Amniotic stem cell (primary cell): ENCODE measurements around the gene COL18A1.

ENCODE experiments used
- DNase-seq: peaks from one replicate; lab custom pipeline; 2025; lab: John Stamatoyannopoulos, UW

Gene COL18A1

DNA sequence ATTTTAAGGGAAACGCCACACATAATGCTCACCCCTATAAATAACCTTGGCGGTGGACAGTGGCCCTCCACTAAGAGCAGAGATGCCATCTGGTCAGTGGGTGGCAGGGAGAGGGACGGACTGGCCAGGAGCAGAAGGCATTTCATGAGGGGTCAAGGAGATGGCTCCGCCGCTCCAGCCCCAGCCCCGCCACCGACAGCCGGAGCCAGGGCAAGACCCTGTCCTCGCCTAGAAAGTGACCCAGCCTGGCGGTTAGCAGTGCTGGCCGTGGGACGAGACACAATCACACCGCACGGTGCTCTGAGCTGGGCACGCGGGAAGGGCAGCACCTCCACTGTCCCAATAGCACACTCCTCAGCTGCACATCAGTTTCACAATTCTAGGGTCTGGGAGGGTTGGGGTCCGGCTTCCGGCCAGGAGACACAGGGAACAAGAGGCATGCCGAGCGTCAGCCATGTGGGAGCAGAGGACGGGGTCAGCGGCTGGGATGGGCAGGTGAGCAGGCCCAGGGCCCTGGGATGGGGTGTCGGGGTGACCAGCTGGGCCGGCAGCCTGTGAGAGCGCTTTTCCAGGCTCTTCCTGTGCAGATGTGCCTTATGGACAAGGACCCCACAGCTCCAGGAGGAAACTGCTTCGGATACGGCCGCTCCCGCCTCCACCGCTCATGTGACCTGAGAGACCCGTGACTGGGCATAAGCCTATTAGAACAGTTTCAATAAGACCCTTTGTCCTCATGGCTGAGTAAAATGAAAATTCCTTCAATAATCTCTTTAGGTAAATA is 131.5 kb downstream of the COL18A1 start:
- DNase-seq: no peak

DNA sequence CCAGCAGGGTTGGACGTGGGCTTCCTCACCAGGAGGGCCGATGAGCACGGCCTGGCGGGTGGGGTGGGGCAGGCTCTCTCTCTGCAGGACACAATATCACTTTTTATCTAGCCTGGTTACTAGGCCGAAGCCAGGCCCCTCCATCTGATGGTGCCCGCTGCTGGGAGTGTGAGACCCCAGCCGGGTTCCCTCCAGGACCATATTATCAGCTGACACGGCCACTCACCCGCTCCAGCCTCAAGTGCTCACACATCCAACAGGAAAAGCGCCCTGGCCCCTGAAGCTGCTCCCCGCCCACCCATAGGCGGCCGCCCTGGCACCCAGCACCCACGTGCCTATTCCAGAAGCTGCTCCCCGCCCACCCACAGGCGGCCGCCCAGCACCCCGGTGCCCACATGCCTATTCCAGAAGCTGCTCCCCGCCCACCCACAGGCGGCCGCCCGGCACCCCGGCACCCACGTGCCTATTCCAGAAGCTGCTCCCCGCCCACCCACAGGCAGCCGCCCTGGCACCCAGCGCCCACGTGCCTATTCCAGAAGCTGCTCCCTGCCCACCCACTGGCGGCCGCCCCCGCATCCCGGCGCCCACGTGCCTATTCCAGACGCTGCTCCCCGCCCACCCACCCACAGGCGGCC is 132.3 kb downstream of the COL18A1 start:
- DNase-seq: no peak

DNA sequence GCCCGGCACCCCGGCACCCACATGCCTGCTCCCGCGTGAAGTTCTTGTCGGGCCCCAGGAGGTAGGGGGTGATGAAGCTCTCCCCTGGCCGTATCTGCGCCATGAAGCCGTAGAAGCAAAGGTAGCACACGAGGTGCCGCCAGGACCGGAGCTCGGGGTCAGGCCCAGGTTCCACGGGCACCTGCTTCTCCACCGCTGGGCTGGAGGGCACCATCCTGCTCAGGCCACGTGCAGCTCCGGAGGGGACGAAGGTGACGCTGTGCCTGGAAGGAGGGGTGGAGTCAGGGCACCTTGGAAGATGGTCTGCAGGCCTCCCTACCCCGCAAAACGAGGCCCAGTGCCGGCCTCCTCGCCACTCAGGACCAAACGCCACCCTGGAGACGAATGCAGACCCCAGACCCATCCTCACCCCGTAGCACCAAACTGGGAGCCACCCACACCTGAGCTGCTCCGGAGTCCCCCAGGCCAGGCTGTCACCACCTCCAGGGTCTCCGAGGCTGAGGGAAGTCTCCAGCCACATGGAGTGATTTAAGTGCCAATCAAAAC is 132.9 kb downstream of the COL18A1 start:
- no peak for DNase-seq

DNA sequence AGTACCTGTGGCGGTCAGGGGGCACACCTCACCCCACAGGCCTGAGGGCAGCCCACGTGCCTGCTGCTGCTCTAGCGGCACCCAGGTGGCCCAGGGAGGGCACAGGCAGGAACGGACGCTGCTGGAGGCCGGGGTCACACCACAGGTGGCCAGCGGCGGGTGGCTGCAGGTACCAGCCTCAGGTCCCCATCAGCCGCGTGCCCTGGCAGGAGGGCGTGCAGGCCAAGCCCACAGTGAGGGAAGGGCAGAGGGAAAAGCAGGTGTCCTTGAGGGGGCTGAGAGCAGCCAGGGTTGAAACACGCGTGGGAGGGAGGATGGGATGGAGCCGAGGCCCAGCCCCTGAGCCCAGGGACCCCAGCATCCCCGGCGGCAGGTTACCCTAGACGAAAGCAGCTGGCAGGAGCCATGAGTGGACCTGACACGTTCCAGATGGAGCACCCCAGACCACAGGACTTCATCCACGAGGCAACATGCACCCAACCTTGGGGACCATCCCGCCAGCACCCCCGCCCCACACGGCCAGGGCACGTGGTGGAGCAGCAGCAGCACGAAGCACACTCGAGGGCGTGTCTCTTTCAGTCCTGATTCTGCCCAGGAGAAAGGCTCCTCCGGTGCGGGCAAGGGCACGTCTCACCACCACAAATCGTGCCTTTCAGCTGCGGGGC is 133.5 kb downstream of the COL18A1 start:
- DNase-seq: no peak

DNA sequence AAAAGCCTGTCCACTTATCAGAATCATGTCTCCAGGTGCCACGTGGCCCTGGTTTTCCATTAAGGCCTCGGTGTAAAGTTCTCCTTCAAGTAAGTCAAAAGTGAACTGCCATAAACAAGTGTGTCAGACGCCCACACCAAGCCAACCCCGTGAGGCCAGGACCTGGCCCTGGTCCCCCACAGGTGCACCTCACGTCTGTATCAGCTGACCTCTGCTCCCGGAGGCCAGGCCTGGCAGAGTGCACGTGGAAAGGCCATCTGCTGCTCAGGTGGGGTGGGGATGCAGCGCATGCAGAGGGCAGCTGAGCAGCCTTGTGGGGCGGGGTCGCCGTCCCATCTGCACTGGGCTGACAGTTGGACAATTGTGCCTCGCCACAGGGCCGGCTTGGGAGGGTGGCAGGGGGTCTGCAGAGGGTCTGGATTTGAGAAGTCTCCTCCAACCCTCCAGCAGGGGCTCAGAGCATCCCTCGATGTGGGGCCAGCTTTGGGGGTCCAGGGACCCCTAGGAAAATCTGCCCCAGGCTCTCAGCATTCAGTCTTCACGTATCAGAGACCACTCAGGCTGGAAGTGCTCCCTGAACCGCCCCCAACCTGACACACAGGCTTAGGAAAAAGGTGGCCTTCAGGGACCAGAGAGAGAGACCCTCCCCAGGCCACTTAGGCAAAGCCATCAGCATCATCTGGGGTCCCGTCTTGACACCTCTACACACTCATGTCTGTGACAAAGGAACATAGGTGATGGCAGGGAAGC is 134.3 kb downstream of the COL18A1 start:
- no peak for DNase-seq

DNA sequence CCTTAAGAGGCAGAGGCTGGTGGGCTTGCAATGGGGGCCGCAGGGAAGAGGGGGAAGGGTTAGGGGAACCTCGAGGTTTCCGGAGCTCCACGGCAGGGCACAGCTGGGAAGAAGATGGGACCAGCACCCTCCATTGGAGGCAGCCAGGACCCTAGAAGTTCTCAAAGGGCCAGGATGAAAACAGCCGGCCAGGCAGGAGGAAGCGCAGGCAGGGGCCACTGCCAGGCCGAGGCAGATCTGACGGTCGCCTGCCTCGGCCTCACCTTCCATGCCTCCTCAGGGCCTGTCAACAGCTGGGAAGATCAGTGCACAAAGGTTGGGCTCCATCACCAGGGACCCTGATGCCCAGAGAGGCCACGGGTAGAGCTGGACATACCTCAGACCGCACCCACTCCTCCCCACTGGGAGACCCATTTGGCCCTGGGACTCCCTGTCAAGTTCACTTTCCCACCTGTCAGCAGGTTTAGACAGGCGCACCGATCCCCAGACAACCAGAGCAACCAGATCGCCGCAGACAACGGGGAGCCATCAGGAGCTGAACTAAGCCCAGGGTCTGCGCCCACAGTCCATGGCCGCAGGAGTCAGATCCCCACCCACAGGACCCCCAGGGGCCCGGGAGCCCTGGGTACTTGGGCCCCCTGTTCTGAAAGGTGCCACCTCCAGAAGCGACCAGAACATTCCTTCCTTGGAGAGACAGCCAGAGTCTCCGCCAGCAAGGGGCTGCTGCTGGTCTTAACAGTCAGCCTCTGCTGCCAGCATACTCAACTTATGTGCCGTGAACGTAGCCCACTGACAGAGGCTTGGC is 135.0 kb downstream of the COL18A1 start:
- no peak for DNase-seq

DNA sequence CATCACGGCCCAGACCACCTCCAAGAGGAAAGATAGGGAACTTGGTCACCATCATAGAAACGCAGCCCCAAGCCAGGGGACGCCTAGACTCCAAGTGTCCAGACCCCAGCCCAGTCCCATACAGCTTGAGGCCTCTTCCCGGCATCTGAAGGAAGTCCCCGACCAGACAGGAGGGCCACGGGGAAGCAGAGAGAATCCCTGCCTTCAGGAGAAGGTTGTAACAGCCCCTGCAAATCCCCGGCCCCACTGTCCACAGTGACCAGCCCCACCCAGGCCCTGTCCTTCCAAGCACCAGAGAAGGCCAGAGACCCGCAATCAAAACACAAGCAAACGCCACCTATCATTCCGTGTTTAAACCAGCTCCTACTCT is 135.6 kb downstream of the COL18A1 start:
- no peak for DNase-seq

DNA sequence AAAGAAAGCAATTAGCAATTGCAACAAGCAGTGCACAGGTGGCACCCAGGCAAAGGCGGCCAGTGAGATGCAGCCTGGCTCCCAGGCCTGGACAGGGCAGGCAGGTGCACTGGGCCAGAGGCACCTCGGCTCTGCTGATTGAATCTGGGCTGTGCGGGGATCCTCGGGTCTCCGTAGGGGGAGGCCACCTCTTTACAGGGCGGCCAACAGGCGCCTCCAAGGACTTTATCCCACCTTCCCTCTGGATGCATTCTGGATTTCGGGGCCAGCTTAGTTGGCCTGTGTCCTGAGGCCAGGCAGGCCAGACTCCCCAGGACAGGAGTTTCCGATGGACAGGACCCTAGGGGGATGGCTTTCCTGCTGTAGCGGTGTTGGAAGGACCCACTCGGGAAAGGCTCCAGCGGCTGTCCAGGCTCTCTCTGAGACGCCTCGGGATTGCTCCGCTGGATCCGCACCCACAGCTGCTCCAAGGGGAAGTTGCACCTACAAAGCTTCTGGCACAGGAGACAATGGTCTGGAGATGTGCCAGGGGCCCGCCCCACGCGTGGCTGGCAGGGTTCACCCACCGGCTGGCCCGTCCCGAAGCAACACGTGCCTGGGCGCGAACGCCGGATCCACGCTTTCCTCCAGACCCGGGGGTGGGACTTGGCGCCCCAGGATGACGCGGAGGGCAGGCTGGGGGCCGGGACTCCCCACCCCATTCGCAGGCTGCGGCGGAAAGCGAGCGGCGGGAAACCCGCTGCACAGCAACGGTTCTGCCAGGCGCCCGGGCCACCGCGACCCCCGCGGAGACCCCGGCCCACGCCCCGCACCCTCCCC is 136.5 kb downstream of the COL18A1 start:
- no peak for DNase-seq

DNA sequence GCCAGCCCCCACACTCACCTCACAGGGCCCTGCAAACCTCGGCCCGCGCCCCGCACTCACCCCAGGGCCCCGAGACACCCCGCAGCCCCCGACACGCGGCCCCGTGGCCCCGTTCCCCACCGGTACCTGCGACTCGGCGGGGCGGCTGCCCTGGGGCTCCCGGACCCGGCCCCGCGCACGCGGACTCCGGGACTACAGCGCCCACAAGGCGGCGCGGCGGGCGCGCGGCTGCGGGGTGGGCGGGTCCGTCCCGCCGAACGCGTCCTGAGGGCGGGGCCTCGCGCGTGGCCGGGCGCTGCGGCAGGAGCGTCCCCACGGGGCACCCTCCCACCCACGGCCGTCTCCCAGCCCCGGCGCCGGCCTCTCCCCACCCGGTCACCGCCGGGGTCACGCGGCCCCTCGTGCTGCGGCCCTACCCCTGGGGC is 137.3 kb downstream of the COL18A1 start, which contains the start of gene SLC19A1:
Gene SLC19A1 (minus strand): TSS at position 199 of the 425 bp plus-strand sequence. CDS start 4,481 bp downstream, outside the sequence.
- DNase-seq: no peak

DNA sequence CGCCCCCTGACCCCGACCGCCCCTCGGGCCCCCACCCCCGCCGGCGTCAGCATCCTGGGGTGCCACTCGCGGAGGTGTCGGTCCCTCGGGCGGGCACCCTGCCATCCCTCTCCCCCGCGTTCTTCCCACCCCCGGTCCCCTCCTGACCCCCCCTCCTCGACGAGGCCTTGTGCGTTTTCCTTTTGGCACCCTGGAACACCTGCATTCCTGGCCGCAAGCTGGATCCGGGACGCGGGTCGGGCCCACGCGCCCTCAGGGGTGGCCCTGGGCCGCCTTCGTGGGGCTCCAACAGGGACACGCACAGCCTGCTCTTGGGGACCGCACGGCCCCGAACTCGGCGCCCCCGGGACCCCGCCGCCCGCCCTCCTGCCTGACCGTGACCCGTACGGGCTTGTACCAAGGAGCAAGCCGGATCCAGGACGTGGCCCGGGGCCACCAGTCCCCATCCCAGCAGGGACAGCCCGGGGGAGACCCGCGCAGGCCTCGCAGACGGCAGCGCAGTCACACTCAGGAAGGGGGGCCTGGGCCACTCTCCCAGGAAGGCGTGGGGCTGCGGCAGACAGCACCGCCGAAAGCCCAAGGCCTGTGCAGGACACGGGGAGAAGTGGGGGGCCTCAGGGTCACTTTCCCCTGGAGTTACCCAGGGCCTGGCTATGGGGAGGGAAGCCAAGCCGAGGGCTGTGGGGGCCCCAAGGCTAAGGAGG is 137.9 kb downstream of the COL18A1 start:
- DNase-seq: no peak

DNA sequence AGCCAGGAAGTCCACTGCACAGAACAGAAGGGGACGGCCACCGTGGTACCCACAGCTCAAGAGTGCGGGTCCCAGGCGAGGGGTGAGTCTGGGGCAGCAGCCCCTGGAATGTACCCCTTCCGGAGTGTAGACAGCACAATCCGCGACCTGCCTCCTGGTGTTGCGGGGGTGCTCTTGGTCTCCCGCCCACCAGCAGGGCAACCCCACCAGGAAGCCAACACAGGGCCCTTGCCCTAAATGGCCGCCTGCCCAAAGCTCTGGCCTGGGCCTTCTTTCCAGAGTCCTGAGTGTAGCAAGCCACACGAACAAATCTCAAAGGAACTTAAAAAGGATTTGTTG is 138.4 kb downstream of the COL18A1 start:
- no peak for DNase-seq

DNA sequence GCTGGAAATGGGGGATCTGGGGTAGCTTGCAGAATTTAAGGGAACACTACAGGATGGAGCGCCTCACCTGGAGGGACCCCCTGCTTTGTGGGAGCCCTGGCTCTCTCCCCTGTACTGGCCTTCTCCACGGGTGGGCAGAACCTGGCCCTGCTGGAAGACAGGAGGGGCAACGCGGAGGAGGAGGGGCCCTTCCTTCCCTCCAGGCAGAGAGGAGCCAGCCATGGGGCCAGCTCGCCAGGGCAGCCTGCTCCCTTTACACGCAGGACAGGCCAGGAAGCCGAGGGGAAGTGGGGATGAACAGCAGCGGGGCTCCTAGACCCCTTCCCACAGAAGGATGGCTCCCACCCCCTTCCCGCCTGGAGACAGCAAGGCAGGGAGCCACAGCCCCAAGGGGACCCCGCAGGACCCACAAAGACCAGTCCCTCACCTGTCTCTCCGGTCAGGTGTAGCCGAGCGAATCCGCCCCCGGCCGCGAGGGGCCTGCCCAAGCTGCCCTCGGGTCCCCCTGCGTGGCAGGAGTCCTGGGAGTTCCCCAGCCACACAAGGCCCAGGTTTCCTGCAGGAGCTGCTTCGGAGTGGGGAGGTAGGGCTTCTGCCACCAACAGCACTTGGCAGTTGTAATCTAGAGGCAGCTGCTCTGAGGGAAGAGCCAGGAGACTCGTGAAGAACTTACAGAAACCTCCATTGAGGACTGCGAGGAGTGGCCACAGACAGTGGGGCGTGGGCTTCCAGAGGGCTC is 138.9 kb downstream of the COL18A1 start:
- DNase-seq: no peak

DNA sequence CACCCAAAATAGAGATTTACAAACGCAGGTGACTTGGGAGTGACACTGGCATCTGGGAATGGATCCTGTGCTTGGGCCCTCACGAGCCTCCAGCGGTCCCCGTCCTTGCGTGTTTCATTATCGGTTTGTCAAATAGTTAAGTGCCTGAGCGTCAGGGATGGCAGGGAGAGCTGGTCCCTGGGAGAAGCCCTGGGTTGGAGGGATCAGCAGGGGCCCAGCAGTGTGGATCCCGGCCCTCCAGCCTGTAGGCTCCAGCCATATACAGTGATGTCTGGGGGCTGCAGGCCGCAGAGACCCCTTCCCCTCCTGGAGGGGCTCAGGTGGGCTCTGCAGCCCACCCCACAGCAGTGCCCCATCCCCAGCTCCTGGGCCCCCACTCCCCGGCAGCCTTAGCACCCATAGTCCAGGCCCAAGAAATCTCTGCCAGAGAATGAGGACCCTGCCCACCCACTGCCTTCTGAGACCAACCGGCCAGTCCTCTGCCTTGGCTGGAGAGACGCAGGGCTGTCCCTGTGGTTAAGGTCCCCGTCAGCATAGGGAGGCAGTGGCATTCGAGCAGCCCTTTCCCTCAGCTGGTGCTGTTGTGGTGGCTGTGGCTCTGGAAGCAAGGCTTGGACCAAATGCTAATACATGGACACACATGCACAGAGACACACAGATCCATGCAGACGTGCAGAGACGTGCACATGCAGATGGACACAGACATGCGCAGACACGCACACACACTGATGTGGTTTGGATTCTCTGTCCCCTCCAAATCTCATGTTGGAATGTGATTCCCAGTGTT is 139.7 kb downstream of the COL18A1 start:
- DNase-seq: no peak

DNA sequence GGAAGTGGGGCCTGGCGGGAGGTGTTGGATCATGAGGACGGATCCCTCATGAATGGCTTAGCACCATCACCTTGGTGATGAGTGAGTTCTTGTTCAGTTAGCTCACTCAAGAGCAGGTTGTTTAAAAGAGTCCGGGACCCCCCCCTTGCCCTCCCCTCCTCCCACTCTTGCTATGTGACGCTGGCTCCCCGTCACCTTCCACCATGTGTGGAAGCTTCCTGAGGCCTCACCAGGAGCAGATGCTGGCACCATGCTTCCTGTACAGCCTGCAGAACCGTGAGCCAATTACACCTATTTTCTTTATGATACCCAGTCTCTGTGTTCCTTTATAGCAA is 140.2 kb downstream of the COL18A1 start:
- DNase-seq: no peak

DNA sequence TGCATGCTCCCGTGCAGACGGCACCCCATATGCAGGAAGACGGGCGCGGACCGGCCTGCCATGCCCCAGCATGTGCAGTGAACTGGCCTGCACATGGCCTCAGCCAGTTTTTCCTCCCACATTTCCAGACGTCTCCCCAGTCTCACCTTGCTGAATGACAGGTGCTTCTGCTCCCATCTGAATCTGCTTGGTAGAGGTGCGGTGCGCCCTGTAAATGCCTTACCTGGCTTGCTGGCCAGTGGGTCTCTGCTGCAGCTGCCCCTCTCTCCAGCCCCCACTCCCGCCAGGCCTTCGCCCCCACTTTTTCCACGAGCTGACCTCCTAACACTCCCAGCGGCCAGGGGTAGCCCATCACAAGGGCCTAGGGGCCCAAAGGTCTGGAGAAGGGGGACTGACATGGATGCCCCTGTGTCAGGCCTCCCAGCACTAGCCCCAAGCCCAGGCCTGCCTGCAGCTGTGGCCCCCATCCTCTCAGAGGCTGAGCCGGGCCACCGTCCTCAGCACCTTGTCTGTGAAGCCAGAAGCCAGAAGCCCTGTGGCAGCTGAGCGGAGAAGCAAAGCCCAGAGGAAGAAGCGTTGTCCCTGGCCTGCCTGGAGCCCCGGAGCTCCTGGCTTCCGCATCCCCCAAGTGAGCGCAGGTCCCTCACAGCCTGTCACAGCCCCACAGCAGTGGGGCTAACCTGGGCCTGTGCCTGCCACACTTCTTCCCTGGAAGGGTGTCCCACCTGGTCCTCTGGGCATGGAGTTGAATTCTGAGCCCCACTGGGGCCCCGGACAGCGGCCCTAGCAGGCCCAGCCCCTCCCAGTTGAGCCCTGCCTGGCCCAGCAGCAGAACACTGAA is 140.9 kb downstream of the COL18A1 start:
- DNase-seq: no peak

DNA sequence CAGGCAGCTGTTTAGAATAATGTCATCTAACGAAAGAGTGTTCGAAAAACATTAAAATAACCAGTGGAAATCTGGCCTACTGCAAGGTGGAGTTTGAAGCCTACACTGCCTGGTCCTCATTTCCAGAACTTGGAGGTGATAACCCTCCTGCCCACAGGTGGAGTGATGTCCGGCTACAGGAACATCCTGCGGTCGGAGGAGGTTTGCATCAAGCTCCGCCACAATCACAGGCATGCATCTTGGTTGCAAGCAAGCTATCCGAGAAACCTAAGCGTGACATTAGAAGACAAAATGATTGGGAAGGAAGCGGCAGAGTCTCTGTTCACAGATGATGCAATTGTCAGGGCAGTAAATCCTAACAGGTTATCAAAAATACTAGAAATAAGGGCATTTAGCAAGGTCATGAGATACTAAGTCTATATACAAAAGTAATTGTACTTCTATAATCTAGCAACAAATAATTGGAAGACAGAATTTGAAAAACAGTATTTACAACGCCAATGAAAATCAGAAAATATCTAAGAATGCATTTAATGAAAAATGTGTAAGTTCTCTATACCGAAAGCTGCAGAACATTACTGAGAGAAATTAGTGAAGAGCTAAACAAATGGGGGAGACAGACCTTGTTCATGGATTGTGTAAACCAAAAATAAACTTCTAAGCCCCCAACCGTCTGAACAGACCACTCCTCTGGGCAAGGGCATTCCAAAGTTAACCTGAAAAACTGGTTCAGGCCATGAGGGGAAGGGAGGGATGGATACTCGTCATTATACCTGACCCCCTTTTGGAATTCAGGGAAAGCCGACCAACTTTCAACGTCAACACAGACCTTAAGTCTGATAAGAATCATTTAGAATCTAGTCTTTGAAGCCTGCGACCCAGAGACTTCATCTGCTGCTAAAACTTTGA is 141.9 kb downstream of the COL18A1 start:
- no peak for DNase-seq

DNA sequence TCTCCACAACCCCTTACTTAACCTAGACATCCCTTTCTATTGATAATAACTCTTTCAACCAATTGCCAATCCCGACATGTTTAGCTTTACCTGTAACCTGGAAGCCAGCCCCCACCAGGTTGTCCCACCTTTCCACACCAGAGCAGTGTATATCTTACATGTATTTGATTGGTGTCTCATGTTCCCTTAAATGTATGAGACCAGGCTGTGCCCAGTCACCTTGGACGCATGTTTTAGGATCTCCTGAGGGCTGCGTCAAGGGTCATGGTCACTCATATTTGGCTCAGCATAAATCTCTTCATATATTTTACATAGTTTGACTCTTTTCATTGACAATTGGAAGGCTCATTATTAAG is 142.6 kb downstream of the COL18A1 start:
- DNase-seq: no peak
